Right renal cortex interstitium (tissue), 3 donors: Measurements from ENCODE around the gene IGF2BP2. TPM values are rescaled to one million over a fixed set of nuclear protein-coding genes. Genes with fewer than 3 reads are reported as not detected.
"Not testable (repeated sequence)": the region's sequence is repeated elsewhere in the genome, so short reads cannot be mapped to it uniquely, and the experiment has no call there.

Experiments
- DNase-seq, 3 donors: peaks; one replicate each; pipeline ENCODE4 v3.0.0-alpha.2; 2013; ENCODE audit warnings: low read depth in 3 of 3, low spot score in 2 of 3
- polyA plus RNA-seq, 3 donors: library from polyadenylated mRNA; unstranded; fragments of 120-200 nt; gene quantifications; one replicate each; pipeline ENCODE4 v1.2.1, GENCODE V29; 2013; ENCODE audit not compliant: insufficient read length in 3 of 3

IGF2BP2 gene
- polyA plus RNA-seq, 3 donors = 82.4 to 86.8 (median 83.7) TPM

GRCh38 chr3:185717121-185717520, 107.7 kb downstream of the IGF2BP2 start:
- no peak for DNase-seq

GRCh38 chr3:185716436-185717108, 108.3 kb downstream of the IGF2BP2 start:
- no peak for DNase-seq

GRCh38 chr3:185715091-185715490, 109.8 kb downstream of the IGF2BP2 start:
- DNase-seq = no peak

- no peak for DNase-seq
Measured at GRCh38 chr3:185714085-185714484, 110.8 kb downstream of the IGF2BP2 start.

- DNase-seq = no peak
Measured at GRCh38 chr3:185713015-185713414, 111.8 kb downstream of the IGF2BP2 start.

GRCh38 chr3:185712337-185712736, 112.5 kb downstream of the IGF2BP2 start:
- no peak for DNase-seq

GRCh38 chr3:185711255-185711870, 113.5 kb downstream of the IGF2BP2 start:
- DNase-seq = no peak

- DNase-seq = no peak
Measured at GRCh38 chr3:185709251-185709955, 115.4 kb downstream of the IGF2BP2 start.

- no peak for DNase-seq
Measured at GRCh38 chr3:185708392-185708791, 116.5 kb downstream of the IGF2BP2 start.

- DNase-seq = no peak
Measured at GRCh38 chr3:185705498-185705897, 119.3 kb downstream of the IGF2BP2 start.

GRCh38 chr3:185702262-185703225, 122.3 kb downstream of the IGF2BP2 start:
- DNase-seq = no peak

GRCh38 chr3:185701611-185702261, 123.1 kb downstream of the IGF2BP2 start:
- no peak for DNase-seq

GRCh38 chr3:185699927-185700326, 124.9 kb downstream of the IGF2BP2 start:
- DNase-seq = no peak

GRCh38 chr3:185697228-185697627, 127.6 kb downstream of the IGF2BP2 start:
- not testable (repeated sequence) for DNase-seq

- DNase-seq = no peak
Measured at GRCh38 chr3:185696039-185696438, 128.8 kb downstream of the IGF2BP2 start.

GRCh38 chr3:185693985-185694653, 130.7 kb downstream of the IGF2BP2 start:
- DNase-seq = no peak

- DNase-seq = no peak
Measured at GRCh38 chr3:185691622-185692021, 133.2 kb downstream of the IGF2BP2 start.

GRCh38 chr3:185687271-185687878, 137.5 kb downstream of the IGF2BP2 start:
- no peak for DNase-seq
